ENCODE data around the gene TNFRSF19. TPM values are rescaled to one million over a fixed set of nuclear protein-coding genes. Genes with fewer than 3 reads are reported as not detected.

The TNFRSF19 gene
- total and polyA plus RNA-seq, 2 of the 8 experiments (the other 6 are each of a cell fraction or from before 2014, with no cell fraction given) = 0.50 to 0.95 TPM

- no peak for TF ChIP-seq RXRA (IDR thresholded peaks at IDR 0.05; ENCODE audit: insufficient read depth, low read depth, low read length)
- TF ChIP-seq SP4 (IDR thresholded peaks at IDR 0.05; ENCODE audit: low read length) = no peak
- no peak for TF ChIP-seq NANOG (IDR thresholded peaks at IDR 0.05; ENCODE audit: insufficient read depth, low read depth, low read length, poor library complexity, severe bottlenecking)
- no peak for TF ChIP-seq POLR2AphosphoS5 (IDR thresholded peaks at IDR 0.05; ENCODE audit: low read depth, low read length)
- TF ChIP-seq HDAC2 (IDR thresholded peaks at IDR 0.05; ENCODE audit: borderline replicate concordance in 1 of 2, low read depth in 2 of 2, low read length in 2 of 2) = no peak
- TF ChIP-seq SIRT6 (IDR thresholded peaks at IDR 0.05; ENCODE audit: low read length) = no peak
- TF ChIP-seq EGR1 (IDR thresholded peaks at IDR 0.05; ENCODE audit: borderline replicate concordance, low read depth, low read length) = no peak
- no peak for TF ChIP-seq USF2 (IDR thresholded peaks at IDR 0.05; ENCODE audit: low read length)
- no peak for TF ChIP-seq CHD7 (IDR thresholded peaks at IDR 0.05; ENCODE audit: insufficient replicate concordance, low read length)
These were observed at the start of gene TNFRSF19 (continued) for GRCh38 chr13:23570099-23570920.
